Ascending aorta (tissue), 2 donors: Measurements from ENCODE around the gene DNAJC30. TPM values are rescaled to one million over a fixed set of nuclear protein-coding genes. Genes with fewer than 3 reads are reported as not detected.
"Not testable (repeated sequence)": the region's sequence is repeated elsewhere in the genome, so short reads cannot be mapped to it uniquely, and the experiment has no call there.

Experiments
- DNase-seq, 2 donors: peaks; one replicate each; pipeline ENCODE4 v3.0.0-alpha.2; 2019; ENCODE audit warnings: low spot score in 2 of 2
- H3K27ac ChIP-seq, 2 donors: fragments of 200-600 bp; sonication (generic); one replicate each; pipeline ENCODE4 v1.5.1; 2016 to 2017; ENCODE audit warnings: mild to moderate bottlenecking in 1 of 2
- H3K27me3 ChIP-seq: fragments of 200-600 bp; sonication (generic); one replicate; pipeline ENCODE4 v1.5.1; 2017
- H3K36me3 ChIP-seq, 2 donors: fragments of 200-600 bp; sonication (generic); one replicate each; pipeline ENCODE4 v1.5.1; 2016
- H3K4me1 ChIP-seq, 2 donors: fragments of 200-600 bp; sonication (generic); one replicate each; pipeline ENCODE4 v1.5.1; 2016 to 2017; ENCODE audit warnings: mild to moderate bottlenecking in 1 of 2
- H3K4me3 ChIP-seq, 2 donors: fragments of 200-600 bp; sonication (generic); one replicate each; pipeline ENCODE4 v1.5.1; 2016 to 2017; ENCODE audit warnings: mild to moderate bottlenecking in 1 of 2
- H3K9me3 ChIP-seq, 2 donors: fragments of 200-600 bp; sonication (generic); one replicate each; pipeline ENCODE4 v1.5.1; 2016
- CTCF ChIP-seq, 3 experiments: fragments of 200-600 bp in 2 of 3; fragments of 450-650 bp in 1 of 3; sonication (generic) in 2 of 3; IDR thresholded peaks; one replicate each; pipeline ENCODE4 v1.5.1; 2016 to 2019; ENCODE audit warnings: antibody characterized with exemption in 3 of 3, mild to moderate bottlenecking in 1 of 3, moderate library complexity in 1 of 3
- intact Hi-C: fragments of 100-400 bp; cut with DNase I; formaldehyde crosslinking; loops from one replicate; pipeline ENCODE4 v1.15.1; 2023
- total RNA-seq: library from RNA; depleted of rRNA; stranded (reverse); fragments of >200 nt; gene quantifications from one replicate; pipeline ENCODE4 v1.1.0, GENCODE V29; 2016

DNAJC30 gene
- total RNA-seq, 1 donor from 2014 or later: 16.0 TPM

- Histone ChIP-seq H3K27me3 (no peaks in the 10 kb centered on the region), H3K4me1 (peaks cover 20 to 38% of the 10 kb centered on the region in 2 donors), H3K36me3 (no peaks in the 10 kb centered on the region), H3K27ac (peak overlapping the region in 1 of 2 donors; percentile 10), H3K9me3 (no peaks in the 10 kb centered on the region), H3K4me3 (no peak overlapping the region)
- peak in 1 of 2 donors; percentile 81 for DNase-seq
- no peak for TF ChIP-seq CTCF (IDR thresholded peaks at IDR 0.05)
- intact Hi-C loops: no loop called here
Observed at GRCh38 chr7:73715648-73716317, 32.5 kb upstream of the DNAJC30 start.

- H3K27ac ChIP-seq, H3K4me3 ChIP-seq, H3K27me3 ChIP-seq, H3K9me3 ChIP-seq, H3K36me3 ChIP-seq, intact Hi-C loops, DNase-seq: not testable (repeated sequence)
- peaks cover 14 to 22% of the 10 kb centered on the region in 2 donors for H3K4me1 ChIP-seq
Observed at GRCh38 chr7:73713319-73713718, 30.1 kb upstream of the DNAJC30 start.

DNA sequence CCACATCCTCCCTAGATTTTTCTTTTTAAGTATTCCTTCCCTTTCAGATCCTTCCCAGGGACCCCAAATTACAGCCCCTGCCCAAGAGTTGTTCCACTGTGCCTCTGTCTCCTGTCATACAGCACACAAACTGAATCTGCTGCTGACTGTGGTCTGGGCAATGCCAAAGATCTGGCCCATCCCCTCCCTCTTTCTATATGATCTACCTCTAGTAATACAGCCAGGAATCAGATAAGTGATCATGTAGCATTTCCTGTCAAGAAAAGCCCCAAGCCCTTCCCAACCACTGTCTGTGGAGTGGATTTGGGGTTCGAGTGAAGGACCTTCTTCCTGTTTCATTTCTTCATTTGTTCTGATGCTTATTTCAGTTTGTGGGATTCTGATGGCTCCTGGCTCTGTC, 29.5 kb upstream of the DNAJC30 start:
- H3K27ac ChIP-seq: no peak overlapping the region

DNA sequence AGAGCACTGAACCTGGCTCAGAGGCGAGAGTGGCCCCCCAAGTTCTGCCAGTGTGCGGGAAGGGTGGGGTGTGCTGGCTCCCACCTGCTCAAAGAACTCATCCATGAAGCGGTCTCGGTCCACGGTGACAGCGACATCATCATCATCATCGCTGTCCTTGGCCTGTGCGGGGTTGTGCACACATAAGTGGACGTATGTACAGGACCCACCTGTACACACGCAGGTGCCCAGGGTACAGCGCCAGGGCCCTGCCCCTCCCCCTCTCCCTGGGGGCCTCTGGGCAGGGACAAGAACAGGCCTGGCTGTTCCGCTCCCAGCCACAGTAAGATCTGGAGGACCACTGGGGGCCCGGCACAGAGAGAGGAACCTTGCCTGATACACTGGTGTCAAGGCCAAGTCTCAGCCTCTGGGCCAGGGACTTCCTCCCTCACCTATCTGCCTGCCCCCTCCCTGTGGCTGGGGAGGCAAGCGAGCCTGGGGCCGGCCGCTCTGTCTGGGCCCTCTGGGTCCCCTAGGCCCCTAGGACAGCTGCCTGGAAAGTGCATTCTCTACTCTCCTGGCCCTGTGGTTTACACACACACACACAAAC, 25.8 kb upstream of the DNAJC30 start:
- intact Hi-C loops: no loop called here
- H3K36me3 ChIP-seq: peaks cover 0 to 5% of the 10 kb centered on the region in 2 donors
- no peaks in the 10 kb centered on the region for H3K27me3 ChIP-seq
- no peak overlapping the region for H3K27ac ChIP-seq
- no peak overlapping the region for H3K4me3 ChIP-seq
- H3K4me1 ChIP-seq: peaks cover 0 to 16% of the 10 kb centered on the region in 2 donors
- H3K9me3 ChIP-seq: no peaks in the 10 kb centered on the region
- no peak for DNase-seq
- no peak for TF ChIP-seq CTCF (IDR thresholded peaks at IDR 0.05)

More for the DNA sequence above, 29.5 kb upstream of the DNAJC30 start:
- H3K4me3 ChIP-seq: no peak overlapping the region
- H3K9me3 ChIP-seq: no peaks in the 10 kb centered on the region
- no peak for DNase-seq
- H3K4me1 ChIP-seq: peaks cover 9 to 18% of the 10 kb centered on the region in 2 donors
- no peak for TF ChIP-seq CTCF (IDR thresholded peaks at IDR 0.05)
- intact Hi-C loops: no loop called here
- no peaks in the 10 kb centered on the region for H3K36me3 ChIP-seq
- H3K27me3 ChIP-seq: no peaks in the 10 kb centered on the region

DNA sequence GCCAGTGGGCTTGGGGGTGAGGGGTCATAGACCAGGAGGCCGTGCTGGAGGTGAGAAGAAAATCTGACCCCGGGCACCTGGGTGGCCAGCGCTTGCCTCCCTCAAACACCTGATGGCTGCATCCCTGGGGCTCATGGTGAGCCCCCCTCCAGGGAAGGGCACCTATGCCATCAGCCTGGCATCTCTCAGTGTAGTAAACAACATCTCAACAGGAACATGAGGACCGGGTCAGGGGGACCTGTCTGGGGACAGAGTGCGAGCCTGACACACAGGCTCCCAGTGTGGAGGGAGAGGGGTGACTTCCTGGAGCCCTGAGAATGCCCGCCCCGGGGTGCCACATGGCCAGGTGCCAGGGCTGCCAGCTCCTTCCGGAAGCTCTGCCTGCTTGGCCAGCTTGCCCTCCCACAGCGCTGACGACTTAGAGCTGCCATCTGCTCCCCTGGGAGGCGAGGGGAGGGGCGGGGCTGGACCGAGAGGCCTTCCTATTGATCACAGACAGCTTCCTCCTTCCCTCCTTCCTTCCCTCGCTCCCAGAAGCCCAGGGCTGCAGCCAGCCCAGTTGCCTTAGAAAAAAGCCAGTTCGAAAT, 23.9 kb upstream of the DNAJC30 start:
- DNase-seq: no peak
- no peak overlapping the region for H3K4me3 ChIP-seq
- no peaks in the 10 kb centered on the region for H3K9me3 ChIP-seq
- H3K36me3 ChIP-seq: peaks cover 4 to 10% of the 10 kb centered on the region in 2 donors
- peaks cover 0 to 16% of the 10 kb centered on the region in 2 donors for H3K4me1 ChIP-seq
- TF ChIP-seq CTCF (IDR thresholded peaks at IDR 0.05): no peak
- H3K27me3 ChIP-seq: no peaks in the 10 kb centered on the region
- H3K27ac ChIP-seq: peak overlapping the region in 1 of 2 donors; percentile 27
- intact Hi-C loops: no loop called here
